SK-N-SH treated with all-trans-retinoic acid at 6 μM for 48 hours (cell line): Measurements from ENCODE around the gene DLX5.

Source experiments
- PATZ1 ChIP-seq: fragments of 250-450 bp; sonication (Bioruptor Pico); IDR thresholded peaks from 2 replicates; pipeline ENCODE4 v1.8.0; 2020; ENCODE audit warnings: mild to moderate bottlenecking, moderate library complexity, borderline replicate concordance
- RARB ChIP-seq: fragments of 250-450 bp; sonication (Bioruptor Pico); IDR thresholded peaks from 2 replicates; pipeline ENCODE4 v1.8.0; 2021; ENCODE audit warnings: mild to moderate bottlenecking, moderate library complexity
- TCF4 ChIP-seq: fragments of 250-450 bp; sonication (Bioruptor Pico); IDR thresholded peaks from 2 replicates; pipeline ENCODE4 v1.8.0; 2021; ENCODE audit warnings: mild to moderate bottlenecking, moderate library complexity, borderline replicate concordance
- ZC3H10 ChIP-seq: fragments of 250-450 bp; sonication (Bioruptor Pico); IDR thresholded peaks from 2 replicates; pipeline ENCODE4 v1.5.1; 2021; ENCODE audit warnings: mild to moderate bottlenecking, moderate library complexity
- ZFP30 ChIP-seq: fragments of 450-650 bp; formaldehyde crosslinking; IDR thresholded peaks from 2 replicates; pipeline ENCODE4 v1.5.0; 2022; ENCODE audit warnings: mild to moderate bottlenecking, moderate library complexity
- ZNF565 ChIP-seq: fragments of 450-650 bp; formaldehyde crosslinking; conservative IDR thresholded peaks from 2 replicates; pipeline ENCODE4 v1.5.0; 2020; ENCODE audit warnings: low read depth, mild to moderate bottlenecking, moderate library complexity
- ZNF70 ChIP-seq: fragments of 450-650 bp; formaldehyde crosslinking; IDR thresholded peaks from 2 replicates; pipeline ENCODE4 v1.5.0; 2020; ENCODE audit warnings: mild to moderate bottlenecking, moderate library complexity

GRCh38 chr7:97013845-97014134 lies 10.8 kb downstream of the DLX5 start:
- TF ChIP-seq ZNF565 (no peak), RARB (no peak), TCF4 (no peak), ZC3H10 (CRISPR knock-in tag) (no peak), PATZ1 (CRISPR knock-in tag) (no peak), ZNF70 (CRISPR knock-in tag) (no peak), ZFP30 (CRISPR knock-in tag) (no peak)
